ENCODE data around the gene OMA1.
"Not testable (repeated sequence)": the region's sequence is repeated elsewhere in the genome, so short reads cannot be mapped to it uniquely, and the experiment has no call there.

Gene OMA1

DNA sequence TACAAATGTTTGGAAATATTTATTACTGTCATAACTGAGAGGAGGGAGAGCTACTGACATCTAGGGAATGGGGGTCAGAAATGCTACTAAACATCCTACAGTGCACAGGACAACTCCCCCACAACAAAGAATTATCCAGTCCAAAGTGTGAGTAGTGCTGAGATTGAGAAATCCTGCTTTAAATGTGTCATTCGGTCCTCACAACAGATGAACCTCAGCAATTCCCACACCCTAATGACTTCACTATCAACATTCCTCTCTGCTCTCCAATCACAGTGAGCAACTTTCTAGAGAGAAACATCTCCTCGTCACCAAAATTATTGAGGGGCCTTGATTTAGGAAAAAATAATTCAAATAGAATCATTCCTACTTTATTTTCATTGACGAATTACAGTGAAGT, 18.0 kb downstream of the OMA1 start:
- no peak for DNase-seq (ENCODE audit: low read depth, low spot score)

DNA sequence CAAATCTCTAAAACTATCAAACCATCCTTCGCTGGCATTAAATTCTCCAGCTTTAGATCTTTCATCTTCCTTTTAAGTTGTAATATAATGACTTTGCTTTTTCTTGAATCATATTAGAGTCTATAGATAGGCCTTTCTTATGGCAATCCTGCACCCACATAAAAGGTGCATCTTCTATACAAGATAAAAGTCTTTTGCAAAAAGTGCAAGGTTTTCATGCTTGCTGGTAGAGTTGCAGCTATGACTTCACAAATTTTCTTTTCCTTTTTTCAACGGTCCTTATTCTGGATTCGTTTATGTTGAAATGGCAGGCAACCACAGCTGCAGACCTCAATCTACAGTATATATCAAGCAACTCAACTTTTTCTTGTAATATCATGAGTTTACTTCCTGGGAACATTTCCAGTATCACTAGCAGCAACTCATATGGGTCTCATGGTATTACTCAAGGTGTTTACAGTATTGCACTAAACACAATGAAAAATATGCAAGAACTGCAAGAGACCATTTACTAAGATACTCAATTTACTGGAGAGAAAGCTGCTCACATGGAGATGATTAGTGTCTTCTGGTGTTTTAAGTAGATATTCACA, 22.1 kb downstream of the OMA1 start:
- no peak for DNase-seq (ENCODE audit: low read depth, low spot score)

DNA sequence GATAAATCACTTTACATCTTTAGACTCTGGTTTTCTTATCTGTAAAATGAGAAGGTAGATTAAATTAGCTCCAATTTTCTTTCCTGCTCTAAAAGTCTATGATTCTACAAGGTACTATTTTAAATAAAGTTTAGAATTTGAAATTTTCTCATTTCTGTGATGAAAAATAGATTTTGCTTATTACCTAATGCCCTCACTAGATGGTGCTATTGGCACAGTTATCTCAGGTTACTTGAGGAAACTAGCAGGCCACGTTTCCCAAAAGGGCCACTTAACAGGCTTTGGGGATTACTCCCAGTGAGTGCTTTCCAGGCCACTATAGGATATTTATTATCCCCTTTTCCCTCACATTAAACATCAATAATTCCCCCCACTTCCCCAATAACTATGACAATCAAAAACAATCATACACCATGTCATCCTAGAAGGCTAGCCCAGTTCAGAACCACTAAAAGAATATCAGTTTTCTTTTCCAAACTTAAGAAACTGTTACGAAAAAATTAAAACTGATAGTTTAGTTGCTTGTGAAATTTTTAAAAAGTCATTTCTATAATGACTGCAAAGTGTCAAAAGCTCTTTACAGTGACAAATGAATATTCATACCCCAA, 30.6 kb downstream of the OMA1 start:
- peak; percentile 3 for DNase-seq (ENCODE audit: low read depth, low spot score)

DNA sequence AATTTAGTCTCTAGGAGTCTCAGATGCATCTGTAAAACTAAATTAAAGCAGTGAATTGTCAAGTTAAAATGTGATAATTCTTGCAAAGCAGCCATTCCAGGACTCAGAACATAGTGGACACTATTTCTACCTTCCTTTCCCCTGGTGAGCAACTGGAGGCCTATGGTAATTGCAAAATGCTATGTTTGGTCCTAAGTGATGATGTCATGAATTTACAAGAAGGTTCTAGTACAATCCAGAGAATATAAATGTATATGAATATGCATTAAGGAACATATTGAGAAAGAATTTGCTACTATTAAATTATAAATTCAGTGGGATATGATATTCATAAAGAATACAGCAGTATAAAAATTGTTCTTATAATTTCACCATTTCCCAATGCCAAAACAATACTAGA, 32.6 kb downstream of the OMA1 start:
- no peak for DNase-seq (ENCODE audit: low read depth, low spot score)

DNA sequence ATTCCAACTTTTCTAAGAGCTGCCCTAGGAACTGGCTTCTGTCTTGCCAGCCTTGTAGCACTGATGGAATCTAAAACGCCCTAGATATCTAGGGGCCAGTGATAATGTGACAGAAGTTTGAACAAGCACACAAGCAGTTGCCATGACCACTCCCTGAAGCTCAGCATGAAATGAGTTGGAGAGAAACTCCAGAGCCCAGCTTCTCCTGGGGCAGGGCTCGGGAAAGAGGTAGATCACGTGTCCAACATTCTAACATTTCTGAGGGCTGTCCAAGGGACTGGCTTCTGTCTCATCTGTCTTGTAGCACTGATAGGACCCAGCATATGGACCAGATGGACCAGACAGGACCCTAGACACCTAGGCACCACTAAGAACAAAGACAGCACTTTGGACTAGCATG, 37.9 kb downstream of the OMA1 start:
- no peak for DNase-seq (ENCODE audit: low read depth, low spot score)

DNA sequence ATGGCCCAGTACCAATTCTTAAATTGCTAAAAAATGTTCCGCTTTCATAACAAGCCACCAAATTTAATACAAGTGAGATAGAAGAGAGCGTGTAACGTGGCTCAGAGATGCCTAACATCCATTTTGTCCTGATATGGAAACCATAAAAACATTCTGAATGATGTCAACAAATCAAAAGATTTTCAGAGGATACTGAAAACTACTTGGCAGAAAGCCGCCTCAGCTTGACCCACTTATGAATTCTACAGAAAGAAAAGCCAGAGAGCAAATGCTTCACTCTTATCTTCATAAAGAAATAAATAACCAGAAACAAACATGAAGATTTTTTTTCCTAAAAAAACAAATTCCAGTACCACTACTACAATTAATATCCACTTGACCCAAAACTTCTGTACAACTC, 41.2 kb downstream of the OMA1 start:
- DNase-seq (ENCODE audit: low read depth, low spot score): no peak

DNA sequence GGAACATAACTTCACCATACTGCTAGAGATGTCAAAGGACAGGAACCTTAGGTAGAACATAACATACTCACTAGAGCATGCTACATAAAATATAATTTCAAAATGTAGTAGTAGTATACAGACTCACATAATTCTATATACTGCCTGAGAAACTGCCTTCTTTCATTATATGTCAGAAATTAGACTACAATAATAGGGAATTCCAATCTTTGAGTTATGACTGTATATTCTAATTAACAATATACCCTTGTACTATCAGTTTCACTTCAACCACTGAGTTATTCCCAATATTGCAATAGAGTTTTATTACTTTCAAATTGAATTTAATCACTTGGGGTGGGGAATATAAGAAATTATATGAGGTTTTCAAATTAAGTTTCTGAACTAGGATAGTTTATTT, 44.0 kb downstream of the OMA1 start:
- no peak for DNase-seq (ENCODE audit: low read depth, low spot score)

DNA sequence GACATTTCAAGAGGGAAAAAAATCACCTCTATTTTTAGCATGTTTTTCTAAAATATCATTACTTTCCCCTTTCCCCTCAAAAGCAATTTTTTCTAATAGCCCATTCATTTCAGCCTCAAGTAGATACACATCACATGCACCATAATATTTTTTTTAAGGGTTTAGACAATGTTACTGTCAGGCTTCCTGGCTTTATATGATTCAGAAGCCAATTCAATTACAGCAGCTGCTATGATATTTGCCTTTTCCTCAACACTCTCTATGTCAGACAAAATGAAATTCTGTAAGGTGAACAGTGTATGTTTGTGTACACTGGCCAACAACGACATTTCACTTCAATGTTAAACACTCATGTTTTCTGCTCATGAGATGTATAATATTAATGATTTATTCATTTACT, 46.5 kb downstream of the OMA1 start:
- no peak for DNase-seq (ENCODE audit: low read depth, low spot score)

DNA sequence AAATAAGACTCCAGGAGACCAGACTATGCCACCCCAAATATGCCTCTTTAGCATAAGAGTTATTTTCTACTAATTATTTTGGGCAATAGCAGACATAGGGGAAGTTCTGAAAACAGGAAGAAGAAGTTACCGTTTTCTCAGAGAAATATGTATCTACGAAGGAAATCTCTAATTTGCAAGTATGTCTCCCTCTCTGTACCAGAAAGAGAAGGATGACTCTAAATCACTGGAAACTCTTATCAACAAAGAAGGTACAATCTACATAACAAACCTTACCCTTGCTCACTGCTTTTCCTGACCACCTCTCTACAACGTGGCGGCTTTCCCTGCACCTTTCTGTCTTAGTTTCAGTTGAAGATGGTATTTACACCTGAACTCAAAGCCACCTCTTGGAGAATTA, 49.0 kb downstream of the OMA1 start:
- DNase-seq (ENCODE audit: low read depth, low spot score): no peak

DNA sequence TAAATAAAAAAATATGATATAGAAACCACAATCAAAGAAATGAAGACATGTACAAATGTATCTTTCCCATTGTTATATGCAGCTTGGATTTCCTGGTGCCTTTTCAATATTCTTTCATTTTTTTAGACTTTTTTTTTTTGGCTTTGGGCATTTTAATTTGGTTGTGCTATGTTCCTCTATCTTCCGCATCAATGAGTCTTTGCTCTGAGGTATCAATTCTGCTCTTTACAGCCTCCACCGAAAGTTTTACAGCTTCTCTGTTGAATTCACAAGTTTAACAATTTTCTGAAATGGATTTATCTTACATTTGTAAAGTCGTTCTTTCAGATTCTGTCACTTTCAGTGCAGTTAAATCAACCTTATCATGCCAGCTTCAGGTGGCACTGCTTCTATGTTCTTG, 50.5 kb downstream of the OMA1 start:
- DNase-seq (ENCODE audit: low read depth, low spot score): no peak

DNA sequence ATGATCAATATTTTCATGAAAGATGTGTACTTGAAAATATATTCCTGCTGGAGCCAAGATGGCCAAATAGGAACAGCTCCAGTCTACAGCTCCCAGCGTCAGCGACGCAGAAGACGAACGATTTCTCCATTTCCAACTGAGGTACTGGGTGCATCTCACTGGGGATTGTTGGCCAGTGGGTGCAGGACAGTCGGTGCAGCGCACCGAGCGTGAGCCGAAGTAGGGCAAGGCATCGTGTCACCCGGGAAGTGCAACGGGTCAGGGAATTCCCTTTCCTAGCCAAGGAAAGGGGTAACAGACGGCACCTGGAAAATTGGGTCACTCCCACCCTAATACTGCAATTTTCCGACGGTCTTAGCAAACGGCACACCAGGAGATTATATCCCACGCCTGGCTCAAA, 57.6 kb downstream of the OMA1 start:
- DNase-seq (ENCODE audit: low read depth, low spot score): not testable (repeated sequence)

DNA sequence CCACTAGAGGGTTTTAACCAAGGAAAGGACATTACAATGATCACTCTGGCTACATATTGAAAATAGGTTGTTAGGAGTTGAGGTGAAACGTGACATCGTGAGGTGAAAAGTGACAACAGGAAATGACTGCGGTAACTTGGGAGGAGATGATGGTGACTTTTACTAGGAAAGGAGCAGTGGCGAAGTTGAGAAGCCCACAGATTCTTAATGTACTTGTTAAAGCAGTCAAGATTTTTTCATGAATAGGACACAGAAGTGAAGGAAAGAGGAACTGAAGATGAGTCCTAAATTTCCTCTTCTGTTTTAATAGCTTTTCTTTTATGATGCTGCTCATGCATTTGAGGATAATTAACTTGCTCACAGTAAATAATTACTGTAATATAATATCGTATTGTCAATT, 59.5 kb downstream of the OMA1 start:
- DNase-seq (ENCODE audit: low read depth, low spot score): no peak

DNA sequence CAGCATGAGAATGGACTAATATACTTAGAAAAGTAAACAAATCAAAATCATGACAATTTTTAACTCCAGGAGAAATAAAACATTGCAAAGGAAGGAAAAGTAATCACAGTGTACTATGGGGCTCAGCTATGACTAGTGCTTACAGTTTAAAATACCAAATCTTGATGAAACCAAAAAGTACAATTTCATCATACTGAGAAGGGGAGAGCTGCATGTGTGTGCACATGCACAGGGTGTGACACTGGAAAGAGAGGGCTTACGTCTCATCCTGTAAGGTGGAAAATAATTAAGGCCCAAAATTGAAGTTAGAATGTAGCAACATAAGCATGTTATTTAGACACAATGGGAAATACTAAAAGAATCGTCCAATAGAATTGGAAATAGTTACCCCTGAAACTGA, 64.6 kb downstream of the OMA1 start:
- no peak for DNase-seq (ENCODE audit: low read depth, low spot score)

DNA sequence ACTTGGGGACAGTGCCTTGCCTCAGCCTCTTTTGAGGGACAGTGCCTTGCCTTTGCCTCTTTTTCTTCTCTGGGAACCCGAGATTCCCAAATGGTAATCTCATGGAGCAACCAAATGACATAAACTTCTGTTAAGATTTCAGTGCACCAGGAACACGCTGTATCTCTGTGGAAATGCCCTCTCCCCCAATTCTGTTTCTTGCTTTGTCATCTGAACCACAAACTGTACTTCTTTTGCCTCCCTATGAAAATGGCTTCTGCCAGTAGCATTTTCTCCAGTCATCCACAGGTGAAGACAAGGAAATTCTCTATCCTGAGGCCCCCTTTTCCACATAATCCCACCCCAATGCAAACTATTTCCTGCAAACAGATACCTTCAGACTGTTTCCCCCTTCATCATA, 66.3 kb downstream of the OMA1 start:
- DNase-seq (ENCODE audit: low read depth, low spot score): no peak

DNA sequence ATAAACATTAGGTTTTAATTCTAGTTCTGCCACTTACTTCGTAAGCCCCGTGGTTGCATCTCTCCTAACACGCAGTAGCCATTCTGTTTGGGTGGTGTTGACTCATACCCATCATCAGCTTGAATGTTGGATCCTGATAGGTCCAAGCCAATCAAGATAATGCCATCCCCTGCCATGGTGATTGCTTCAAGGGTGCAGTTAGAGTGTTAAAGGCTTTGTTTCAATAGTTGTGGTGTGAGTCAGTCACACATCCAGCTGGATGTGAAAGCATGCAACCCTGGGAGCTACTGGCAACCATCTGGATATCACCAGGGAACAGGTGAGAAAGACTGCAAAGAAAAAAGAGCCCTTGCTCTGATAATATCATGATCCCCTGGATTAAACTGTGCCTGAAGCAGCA, 69.1 kb downstream of the OMA1 start:
- no peak for DNase-seq (ENCODE audit: low read depth, low spot score)

DNA sequence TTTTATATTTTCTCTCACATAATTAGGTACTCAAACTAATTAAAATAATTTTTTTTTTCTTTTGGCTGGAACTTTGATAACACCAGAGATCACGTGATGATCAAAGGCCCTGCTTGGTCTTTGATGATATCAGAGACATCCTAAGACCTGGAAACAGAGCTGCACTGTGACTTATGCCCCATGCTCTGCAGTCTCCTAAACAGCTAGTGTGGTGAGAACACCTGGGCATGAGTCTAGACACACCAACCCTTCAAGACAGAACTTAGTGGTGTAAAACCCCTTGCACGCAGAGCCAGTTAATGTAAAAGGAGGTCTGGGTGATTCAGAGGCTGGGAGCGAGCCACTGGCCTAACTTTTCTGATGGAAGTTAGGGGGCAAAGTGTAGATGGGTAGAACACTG, 70.3 kb downstream of the OMA1 start:
- DNase-seq (ENCODE audit: low read depth, low spot score): no peak

DNA sequence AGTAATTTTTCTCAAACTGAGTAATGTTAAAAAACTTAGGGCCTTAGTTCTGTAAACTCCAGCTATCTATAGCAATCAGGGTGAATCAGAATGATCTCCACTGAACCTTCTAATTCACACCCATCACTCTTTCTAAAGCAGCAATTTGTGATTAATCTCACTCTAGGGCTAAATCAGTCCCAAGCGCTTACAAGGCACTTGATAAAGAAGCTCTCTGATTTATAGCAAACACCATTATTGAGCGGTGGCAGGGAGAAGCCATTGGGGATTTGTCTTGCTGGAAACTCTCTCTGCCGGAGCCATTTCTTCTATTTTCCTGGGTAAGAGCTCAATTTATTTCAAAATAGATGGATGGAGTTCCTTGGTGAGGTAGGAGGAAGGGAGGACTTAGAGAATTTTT, 77.0 kb downstream of the OMA1 start:
- DNase-seq (ENCODE audit: low read depth, low spot score): no peak

DNA sequence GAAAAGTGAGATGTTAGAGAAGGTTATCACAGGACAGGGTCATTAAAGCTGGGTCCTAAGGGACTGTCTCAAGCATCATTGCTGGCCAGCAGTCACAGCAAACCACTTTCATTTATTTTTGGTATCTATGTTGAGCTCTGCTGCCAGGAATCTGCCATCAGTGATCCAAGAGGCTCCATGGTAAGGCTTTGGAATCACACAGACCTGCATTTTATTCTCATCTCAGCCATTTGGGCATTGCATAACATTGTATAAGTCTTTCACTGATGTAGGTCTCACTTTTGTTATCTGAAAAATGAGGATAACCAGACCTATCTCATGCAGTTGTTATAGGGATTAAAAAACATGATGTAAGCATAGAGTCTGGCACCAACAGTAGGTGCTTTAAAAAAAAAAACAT, 77.5 kb downstream of the OMA1 start:
- DNase-seq (ENCODE audit: low read depth, low spot score): no peak

DNA sequence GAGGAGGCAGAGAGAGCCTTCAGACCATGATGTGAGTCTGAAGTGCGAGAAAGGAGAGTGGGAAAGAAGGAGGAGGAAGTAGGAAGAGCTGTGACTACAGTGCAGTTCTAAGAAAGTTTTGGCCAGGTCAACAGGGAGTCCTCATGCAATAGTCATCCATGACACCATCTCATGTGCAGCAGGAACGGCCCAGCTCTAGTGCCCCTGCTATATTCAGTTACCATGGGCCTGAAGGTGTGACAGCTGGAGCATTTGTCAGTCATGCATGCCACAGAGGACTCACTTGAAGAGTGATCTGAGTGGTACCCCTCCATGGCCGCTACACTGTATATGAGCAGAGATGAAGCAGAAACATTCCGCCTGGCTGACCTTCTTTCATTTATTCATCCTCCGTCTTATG, 77.9 kb downstream of the OMA1 start:
- no peak for DNase-seq (ENCODE audit: low read depth, low spot score)

DNA sequence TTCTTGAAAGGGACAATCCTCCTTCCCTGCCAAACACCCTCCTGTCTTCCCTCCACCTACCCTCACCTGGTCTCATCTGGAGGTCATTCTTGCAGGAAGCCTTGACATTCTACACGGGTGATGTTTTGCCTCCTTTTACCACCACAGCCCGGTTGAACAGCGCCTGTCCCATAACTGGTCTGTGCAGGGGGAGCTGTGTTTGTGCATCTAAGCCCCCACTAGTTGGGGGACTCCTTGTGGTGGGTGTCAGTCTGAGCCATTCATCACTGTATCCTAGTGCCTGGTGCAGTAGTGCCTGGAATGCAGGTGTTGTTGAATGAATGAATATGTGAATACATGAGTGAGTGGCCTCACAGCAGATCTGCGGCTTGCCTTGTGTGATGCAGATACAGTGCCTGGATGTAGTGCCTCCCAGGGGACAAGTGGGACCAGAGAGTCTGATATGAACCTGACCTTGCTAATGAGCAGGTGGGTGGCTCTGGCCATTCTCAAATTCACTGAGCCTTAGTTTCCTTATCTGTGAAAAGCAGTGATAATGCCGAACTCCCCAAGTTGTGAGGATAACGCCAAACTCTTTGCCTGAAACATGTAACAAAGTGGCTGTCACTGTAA, 79.8 kb downstream of the OMA1 start:
- no peak for DNase-seq (ENCODE audit: low read depth, low spot score)

DNA sequence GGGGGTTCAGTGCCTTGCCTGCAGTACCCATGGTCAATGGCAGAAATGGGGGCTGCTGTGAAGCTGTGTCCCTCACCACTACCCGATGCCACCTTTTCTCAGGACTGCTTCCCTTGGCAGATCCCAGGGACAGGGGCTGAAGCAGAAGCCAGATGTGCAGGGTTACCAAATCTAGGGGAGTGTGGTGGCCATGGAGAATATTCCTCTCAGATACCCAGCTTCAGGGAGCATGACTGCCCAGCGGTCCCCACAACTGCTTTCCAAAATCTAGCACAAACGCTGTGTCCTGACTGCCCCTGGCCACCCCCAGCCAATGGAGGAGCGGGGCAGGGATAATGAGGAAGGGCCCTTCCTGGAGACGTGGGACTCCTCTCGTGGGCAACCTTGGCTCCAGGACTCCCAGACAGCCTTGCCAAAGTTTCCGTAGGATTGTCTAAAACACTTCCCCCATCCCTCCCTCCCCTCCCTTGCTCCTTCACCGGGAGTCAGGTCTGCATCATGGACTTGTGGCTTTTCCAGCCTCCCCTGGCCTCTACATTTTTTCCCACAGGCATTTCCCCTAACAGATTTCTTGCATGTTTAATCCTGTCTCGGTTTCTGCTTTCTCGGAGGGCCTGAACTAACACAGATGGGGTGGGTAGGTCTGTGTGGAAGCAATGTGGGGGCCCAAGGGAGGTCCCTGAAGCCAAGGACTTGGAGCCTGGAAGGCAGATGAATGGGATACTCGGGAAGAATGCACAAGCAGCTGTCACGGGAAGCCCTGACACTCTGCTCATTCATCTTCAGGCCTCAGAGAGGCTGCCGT, 80.5 kb downstream of the OMA1 start:
- DNase-seq (ENCODE audit: low read depth, low spot score): no peak

DNA sequence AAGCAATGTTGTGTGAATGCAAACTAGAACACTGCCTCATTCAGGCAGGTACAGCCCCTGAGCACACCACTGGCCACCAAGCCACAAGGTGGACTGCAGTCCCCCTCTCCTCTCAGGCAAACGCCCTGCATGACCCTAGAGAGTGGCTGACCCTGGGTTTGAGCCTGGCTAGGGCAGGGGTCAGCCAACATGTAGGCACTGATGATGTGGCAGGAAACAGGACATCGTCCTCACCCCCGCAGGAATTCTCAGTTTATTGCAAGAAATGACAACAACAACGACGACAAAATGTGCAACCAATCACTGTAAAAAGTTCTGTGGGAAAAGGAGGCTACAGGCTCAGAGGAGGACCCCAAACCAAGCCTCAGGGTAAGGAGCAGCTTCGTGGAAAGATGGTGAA, 81.3 kb downstream of the OMA1 start:
- DNase-seq (ENCODE audit: low read depth, low spot score): no peak

DNA sequence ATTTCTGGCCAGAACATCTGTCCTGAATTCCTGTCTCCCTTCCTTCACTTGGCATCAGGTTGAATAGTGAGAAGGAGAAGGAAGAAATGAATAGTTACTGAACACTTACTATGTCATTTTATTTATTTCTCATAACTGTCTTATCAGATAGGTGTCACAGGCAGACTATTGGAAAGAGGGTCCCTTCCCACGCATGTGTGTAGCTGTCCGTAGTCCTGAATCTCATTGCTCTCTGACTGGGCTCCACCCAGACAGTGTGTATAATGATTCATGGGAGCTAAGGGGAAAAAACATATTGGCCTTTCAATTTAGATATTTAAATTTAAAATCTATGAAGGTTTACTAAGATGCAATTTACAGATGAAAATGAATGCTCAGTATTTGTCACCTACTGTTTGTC, 86.1 kb downstream of the OMA1 start:
- no peak for DNase-seq (ENCODE audit: low read depth, low spot score)

Data from activated CD4-positive, CD25-positive, alpha-beta regulatory T cell treated with anti-CD3 and anti-CD28 coated beads, Interleukin-2, amount 50 U/mL, for 16 hours (primary cell).